ENCODE results near the gene IFRD2. TPM values are rescaled to one million over a fixed set of nuclear protein-coding genes. Genes with fewer than 3 reads are reported as not detected.
A peak's percentile ranks its signal among the peaks of the same experiment; 100 is the strongest.

Gene IFRD2
- total and polyA plus RNA-seq, 2 of the 13 experiments (the other 11 are each of a cell fraction or from before 2014, with no cell fraction given) = 32.8 to 96.1 TPM

DNA sequence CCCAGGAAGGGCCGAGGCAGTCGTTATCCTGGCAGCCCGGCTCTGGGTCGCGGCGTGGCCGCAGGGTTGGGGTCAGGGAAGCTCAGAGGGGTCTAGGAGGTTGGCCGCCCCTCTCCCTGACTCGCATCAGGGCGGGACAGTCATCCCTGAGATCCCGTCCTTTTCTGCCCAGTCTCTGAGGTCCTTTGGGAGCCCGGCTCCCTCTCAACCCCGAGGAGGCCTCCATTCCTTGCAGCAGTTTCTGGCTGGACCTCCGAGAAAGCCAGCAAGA, 29.8 kb upstream of the IFRD2 start (continued):
- no peak for TF ChIP-seq ARID3A (IDR thresholded peaks at IDR 0.05; ENCODE audit: low read depth, low read length)
- TF ChIP-seq SIX1 (CRISPR knock-in tag; IDR thresholded peaks at IDR 0.05; ENCODE audit: borderline replicate concordance) = 0 out of 2 replicates have a peak, but pooled peaks have one; percentile 8
- 0 out of 2 replicates have a peak, but pooled peaks have one; percentile 52 for TF ChIP-seq ZNF235 (CRISPR knock-in tag; IDR thresholded peaks at IDR 0.05; ENCODE audit: borderline replicate concordance)
- TF ChIP-seq HCFC1 (IDR thresholded peaks at IDR 0.05; ENCODE audit: low read depth, low read length) = no peak
- no peak for TF ChIP-seq PAX8 (CRISPR knock-in tag; IDR thresholded peaks at IDR 0.05; ENCODE audit: borderline replicate concordance)
- 0 out of 2 replicates have a peak, but pooled peaks have one; percentile 16 for TF ChIP-seq ZNF567 (CRISPR knock-in tag; IDR thresholded peaks at IDR 0.05; ENCODE audit: borderline replicate concordance)
- TF ChIP-seq GABPB1 (CRISPR knock-in tag; IDR thresholded peaks at IDR 0.05) = 0 out of 2 replicates have a peak, but pooled peaks have one; percentile 1
- TF ChIP-seq SALL2 (CRISPR knock-in tag; IDR thresholded peaks at IDR 0.05) = no peak
- TF ChIP-seq CEBPZ (IDR thresholded peaks at IDR 0.05; ENCODE audit: low read length) = no peak
- TF ChIP-seq MAZ (IDR thresholded peaks at IDR 0.05; ENCODE audit: borderline replicate concordance, low read depth, low read length) = no peak
- TF ChIP-seq MAZ (CRISPR knock-in tag; IDR thresholded peaks at IDR 0.05; ENCODE audit: low read depth) = peak; percentile 48
- TF ChIP-seq MED8 (CRISPR knock-in tag; IDR thresholded peaks at IDR 0.05; ENCODE audit: insufficient replicate concordance) = peak; percentile 45
- TF ChIP-seq FOXA3 (CRISPR knock-in tag; IDR thresholded peaks at IDR 0.05) = 0 out of 2 replicates have a peak, but pooled peaks have one; percentile 10
- 0 out of 2 replicates have a peak, but pooled peaks have one; percentile 0 for TF ChIP-seq HBP1 (CRISPR knock-in tag; IDR thresholded peaks at IDR 0.05; ENCODE audit: low read depth)
- TF ChIP-seq KMT2A (CRISPR knock-in tag; IDR thresholded peaks at IDR 0.05) = 0 out of 2 replicates have a peak, but pooled peaks have one; percentile 3
- TF ChIP-seq GATA4 (IDR thresholded peaks at IDR 0.05; ENCODE audit: borderline replicate concordance, low read depth) = no peak
- TF ChIP-seq HOXA3 (CRISPR knock-in tag; IDR thresholded peaks at IDR 0.05) = peak; percentile 8; the same call in 1 of the 2 replicates
- TF ChIP-seq, protein P1, sequence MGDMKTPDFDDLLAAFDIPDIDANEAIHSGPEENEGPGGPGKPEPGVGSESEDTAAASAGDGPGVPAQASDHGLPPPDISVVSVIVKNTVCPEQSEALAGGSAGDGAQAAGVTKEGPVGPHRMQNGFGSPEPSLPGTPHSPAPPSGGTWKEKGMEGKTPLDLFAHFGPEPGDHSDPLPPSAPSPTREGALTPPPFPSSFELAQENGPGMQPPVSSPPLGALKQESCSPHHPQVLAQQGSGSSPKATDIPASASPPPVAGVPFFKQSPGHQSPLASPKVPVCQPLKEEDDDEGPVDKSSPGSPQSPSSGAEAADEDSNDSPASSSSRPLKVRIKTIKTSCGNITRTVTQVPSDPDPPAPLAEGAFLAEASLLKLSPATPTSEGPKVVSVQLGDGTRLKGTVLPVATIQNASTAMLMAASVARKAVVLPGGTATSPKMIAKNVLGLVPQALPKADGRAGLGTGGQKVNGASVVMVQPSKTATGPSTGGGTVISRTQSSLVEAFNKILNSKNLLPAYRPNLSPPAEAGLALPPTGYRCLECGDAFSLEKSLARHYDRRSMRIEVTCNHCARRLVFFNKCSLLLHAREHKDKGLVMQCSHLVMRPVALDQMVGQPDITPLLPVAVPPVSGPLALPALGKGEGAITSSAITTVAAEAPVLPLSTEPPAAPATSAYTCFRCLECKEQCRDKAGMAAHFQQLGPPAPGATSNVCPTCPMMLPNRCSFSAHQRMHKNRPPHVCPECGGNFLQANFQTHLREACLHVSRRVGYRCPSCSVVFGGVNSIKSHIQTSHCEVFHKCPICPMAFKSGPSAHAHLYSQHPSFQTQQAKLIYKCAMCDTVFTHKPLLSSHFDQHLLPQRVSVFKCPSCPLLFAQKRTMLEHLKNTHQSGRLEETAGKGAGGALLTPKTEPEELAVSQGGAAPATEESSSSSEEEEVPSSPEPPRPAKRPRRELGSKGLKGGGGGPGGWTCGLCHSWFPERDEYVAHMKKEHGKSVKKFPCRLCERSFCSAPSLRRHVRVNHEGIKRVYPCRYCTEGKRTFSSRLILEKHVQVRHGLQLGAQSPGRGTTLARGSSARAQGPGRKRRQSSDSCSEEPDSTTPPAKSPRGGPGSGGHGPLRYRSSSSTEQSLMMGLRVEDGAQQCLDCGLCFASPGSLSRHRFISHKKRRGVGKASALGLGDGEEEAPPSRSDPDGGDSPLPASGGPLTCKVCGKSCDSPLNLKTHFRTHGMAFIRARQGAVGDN (CRISPR knock-in tag; IDR thresholded peaks at IDR 0.05) = 0 out of 2 replicates have a peak, but pooled peaks have one; percentile 41

Measured in HepG2 (cell line).